T-helper 2 cell treated with Interferon-gamma antibody and Interleukin-4, amounts not matched to agents 100 ng/mL and 5 ng/mL, for 36 hours (primary cell): ENCODE data around the gene HRC. TPM values are rescaled to one million over a fixed set of nuclear protein-coding genes. Genes with fewer than 3 reads are reported as not detected.

Experiments
- total RNA-seq: library from RNA; stranded (reverse); gene quantifications from 2 replicates; pipeline ENCODE4 v1.2.3, GENCODE V29; 2022

HRC gene
- total RNA-seq, 1 donor from 2014 or later, result not detected

Other genes with a start within 250 kb of the HRC start
- gene DHDH, start 221.7 kb downstream of the HRC start, total RNA-seq, result 0.52 and 0.75 TPM in 2 replicates
- gene BAX, start 200.5 kb downstream of the HRC start, total RNA-seq, result 326 and 330 TPM in 2 replicates
- gene FTL, start 190.1 kb downstream of the HRC start, total RNA-seq, result 704 and 728 TPM in 2 replicates
- gene GYS1, start 162.1 kb downstream of the HRC start, total RNA-seq, result 54.0 and 55.8 TPM in 2 replicates
- gene RUVBL2, start 161.5 kb downstream of the HRC start, total RNA-seq, result 105 and 108 TPM in 2 replicates
- not detected in 2 replicates for gene LHB, start 138.3 kb downstream of the HRC start, total RNA-seq
- gene CGB3, start 131.1 kb downstream of the HRC start, total RNA-seq, result not detected in 2 replicates
- not detected in 2 replicates for gene CGB2, start 123.5 kb downstream of the HRC start, total RNA-seq
- not detected in 2 replicates for gene CGB1, start 118.5 kb downstream of the HRC start, total RNA-seq
- gene CGB5, start 111.5 kb downstream of the HRC start, total RNA-seq, result not detected in 2 replicates
- not detected in 2 replicates for gene CGB8, start 106.3 kb downstream of the HRC start, total RNA-seq
- not detected in 2 replicates for gene CGB7, start 97.6 kb downstream of the HRC start, total RNA-seq
- gene NTF4, start 90.6 kb downstream of the HRC start, total RNA-seq, result not detected in 2 replicates
- not detected in 2 replicates for gene KCNA7, start 82.7 kb downstream of the HRC start, total RNA-seq
- gene SNRNP70, start 69.9 kb downstream of the HRC start, total RNA-seq, result 228 and 238 TPM in 2 replicates
- 2.8 and 4.2 TPM in 2 replicates for gene LIN7B, start 41.0 kb downstream of the HRC start, total RNA-seq
- gene C19orf73, start 36.3 kb downstream of the HRC start, total RNA-seq, result 0.61 and 0.68 TPM in 2 replicates
- 1.3 and 1.5 TPM in 2 replicates for gene PPFIA3, start 35.9 kb downstream of the HRC start, total RNA-seq
- 0.43 and 1.1 TPM in 2 replicates for gene TRPM4, start 2.4 kb upstream of the HRC start, total RNA-seq
- gene SLC6A16, start 169.8 kb upstream of the HRC start, total RNA-seq, result 3.5 and 3.8 TPM in 2 replicates
- 213 and 221 TPM in 2 replicates for gene CD37, start 180.0 kb upstream of the HRC start, total RNA-seq
- not detected in 2 replicates for gene TEAD2, start 207.0 kb upstream of the HRC start, total RNA-seq
- not detected in 2 replicates for gene DKKL1, start 208.5 kb upstream of the HRC start, total RNA-seq
- gene KASH5, start 232.9 kb upstream of the HRC start, total RNA-seq, result 0.23 and 0.43 TPM in 2 replicates